NB4 (cell line): ENCODE measurements around the gene CHURC1.

Experiments used
- DNase-seq: peaks from one replicate; pipeline ENCODE4 v3.0.0; 2010; ENCODE audit warnings: low read depth
- H3K4me3 ChIP-seq: one replicate; pipeline ENCODE4 v1.5.1; 2011; ENCODE audit warnings: mild to moderate bottlenecking, low read depth, low read length, moderate library complexity
- CTCF ChIP-seq: IDR thresholded peaks from one replicate; pipeline ENCODE4 v1.5.1; 2012; ENCODE audit warnings: low read depth, low read length
- MAX ChIP-seq: IDR thresholded peaks from 2 replicates; pipeline ENCODE4 v1.6.1; 2011; ENCODE audit warnings: low read depth, low read length
- MYC ChIP-seq: IDR thresholded peaks from 2 replicates; pipeline ENCODE4 v1.6.1; 2011; ENCODE audit warnings: low read depth, low read length
- POLR2A ChIP-seq: IDR thresholded peaks from 2 replicates; pipeline ENCODE4 v1.6.1; 2011; ENCODE audit warnings: mild to moderate bottlenecking; ENCODE audit not compliant: insufficient read length; ENCODE audit errors: extremely low read depth

The CHURC1 gene

GRCh38 chr14:64928239-64929013 is 14.2 kb downstream of the CHURC1 start:
- no peak overlapping the region for H3K4me3 ChIP-seq
- no peak for DNase-seq

GRCh38 chr14:64929014-64929359 is 14.7 kb downstream of the CHURC1 start:
- no peak overlapping the region for H3K4me3 ChIP-seq
- TF ChIP-seq MYC = no peak
- TF ChIP-seq CTCF = no peak
- no peak for TF ChIP-seq POLR2A
- no peak for TF ChIP-seq MAX
- DNase-seq = no peak

More at GRCh38 chr14:64928239-64929013, 14.2 kb downstream of the CHURC1 start:
- TF ChIP-seq MAX (no peak), MYC (no peak), POLR2A (no peak), CTCF (no peak)

- H3K4me3 ChIP-seq = no peak overlapping the region
- no peak for TF ChIP-seq MYC
- no peak for TF ChIP-seq CTCF
- no peak for TF ChIP-seq POLR2A
- no peak for TF ChIP-seq MAX
- no peak for DNase-seq
Observed at GRCh38 chr14:64930085-64930843, 16.0 kb downstream of the CHURC1 start.

- no peak overlapping the region for H3K4me3 ChIP-seq
- TF ChIP-seq CTCF (no peak), MAX (no peak), POLR2A (no peak), MYC (no peak)
- DNase-seq = no peak
Observed at GRCh38 chr14:64931123-64931522, 16.9 kb downstream of the CHURC1 start.

GRCh38 chr14:64932231-64932630 is 18.0 kb downstream of the CHURC1 start:
- no peak overlapping the region for H3K4me3 ChIP-seq
- TF ChIP-seq MAX = no peak
- TF ChIP-seq CTCF = no peak
- no peak for TF ChIP-seq MYC
- TF ChIP-seq POLR2A = no peak
- DNase-seq = no peak
